HG02973 (cell line): Measurements from ENCODE around the gene MBLAC1.

Experiments
- ATAC-seq: cut with Tn5 transposase; IDR thresholded peaks from one replicate; pipeline ENCODE4 v1.9.1; 2021; ENCODE audit warnings: moderate library complexity; ENCODE audit not compliant: unreplicated experiment

MBLAC1 gene

GRCh38 chr7:100152937-100153666 lies 26.3 kb downstream of the MBLAC1 start:
- no peak for ATAC-seq

GRCh38 chr7:100153708-100154535 lies 27.2 kb downstream of the MBLAC1 start:
- no peak for ATAC-seq

GRCh38 chr7:100154651-100155491 lies 28.1 kb downstream of the MBLAC1 start:
- no peak for ATAC-seq

GRCh38 chr7:100155553-100156317 lies 29.0 kb downstream of the MBLAC1 start:
- no peak for ATAC-seq

GRCh38 chr7:100156331-100157068 lies 29.7 kb downstream of the MBLAC1 start:
- no peak for ATAC-seq

GRCh38 chr7:100157069-100157333 lies 30.2 kb downstream of the MBLAC1 start:
- ATAC-seq = no peak

GRCh38 chr7:100157334-100158228 lies 30.8 kb downstream of the MBLAC1 start:
- ATAC-seq = no peak

- ATAC-seq = peak; percentile 71
Measured at GRCh38 chr7:100158229-100159098, 31.7 kb downstream of the MBLAC1 start, which contains the start of gene TRAPPC14. Gene TRAPPC14, minus strand, starts transcription at chr7:100158723. Its CDS starts 224 bp downstream, at chr7:100158499.

GRCh38 chr7:100159099-100159623 lies 32.4 kb downstream of the MBLAC1 start:
- ATAC-seq = no peak

- ATAC-seq = no peak
Measured at GRCh38 chr7:100160067-100160466, 33.3 kb downstream of the MBLAC1 start.

- no peak for ATAC-seq
Measured at GRCh38 chr7:100163006-100163531, 36.3 kb downstream of the MBLAC1 start.

- ATAC-seq = no peak
Measured at GRCh38 chr7:100163871-100164270, 37.1 kb downstream of the MBLAC1 start.

GRCh38 chr7:100166317-100166940 lies 39.7 kb downstream of the MBLAC1 start:
- no peak for ATAC-seq

GRCh38 chr7:100166970-100167911 lies 40.5 kb downstream of the MBLAC1 start:
- ATAC-seq = no peak

- no peak for ATAC-seq
Measured at GRCh38 chr7:100167912-100168323, 41.2 kb downstream of the MBLAC1 start.
